ENCODE data around the gene DEUP1. TPM values are rescaled to one million over a fixed set of nuclear protein-coding genes. Genes with fewer than 3 reads are reported as not detected.

DEUP1 gene
- total and polyA plus RNA-seq, 2 donors (not counting 1 experiment from before 2014, with no cell fraction given): not detected

GRCh38 chr11:93392867-93393266 lies 62.3 kb downstream of the DEUP1 start:
- H4K20me1 ChIP-seq (ENCODE audit: control insufficient read depth, insufficient read depth, low read length, poor library complexity, severe bottlenecking): no peaks in the 10 kb centered on the region
- POLR2A ChIA-PET: no interaction called here
- ATAC-seq (ENCODE audit: low read depth): no peak
- Mint-ChIP-seq H3K4me1 (no peaks in the 10 kb centered on the region), H3K27me3 (peaks cover 3% of the 10 kb centered on the region), H3K9me3 (ENCODE audit: insufficient read depth) (no peaks in the 10 kb centered on the region), H3K4me3 (no peak overlapping the region), H3K27ac (no peak overlapping the region)
- no peak overlapping the region for H3K4me2 ChIP-seq (replicated peaks; ENCODE audit: low read depth, low read length, poor library complexity, severe bottlenecking)
- TF ChIP-seq CTCF (IDR thresholded peaks at IDR 0.05) (no peak), EZH2 (IDR thresholded peaks at IDR 0.05; ENCODE audit: borderline replicate concordance, insufficient read depth, low read depth, low read length, poor library complexity, severe bottlenecking) (no peak)
- H3K36me3 ChIP-seq (replicated peaks in 1 of 2; ENCODE audit: control extremely low read depth in 1 of 2, control insufficient read depth in 1 of 2, extremely low read depth in 1 of 2, insufficient read depth in 2 of 2, low read length in 1 of 2): no peaks in the 10 kb centered on the region
- H3K4me3 ChIP-seq (ENCODE audit: control extremely low read depth in 1 of 5, extremely low read depth in 1 of 5, insufficient read depth in 1 of 5, low read depth in 2 of 5, low read length in 4 of 5): no peak overlapping the region
- no peaks in the 10 kb centered on the region for H3K27me3 ChIP-seq (replicated peaks in 1 of 4; ENCODE audit: control extremely low read depth in 1 of 4, control insufficient read depth in 3 of 4, insufficient read depth in 4 of 4, low read length in 3 of 4)
- no peaks in the 10 kb centered on the region for H3K79me2 ChIP-seq (ENCODE audit: control insufficient read depth, insufficient read depth, low read length)
- intact Hi-C loops (cut with micrococcal nuclease): no loop called here
- no peak overlapping the region for H3K9ac ChIP-seq (ENCODE audit: low read length)
- CTCF ChIA-PET: no interaction called here
- H3K4me1 ChIP-seq (ENCODE audit: control insufficient read depth in 2 of 2, insufficient read depth in 2 of 2, low read length in 2 of 2): no peaks in the 10 kb centered on the region
- no peaks in the 10 kb centered on the region for H3K9me3 ChIP-seq (ENCODE audit: control extremely low read depth in 1 of 3, control insufficient read depth in 2 of 3, insufficient read depth in 1 of 3, low read length in 2 of 3)
- no peak overlapping the region for H3K27ac ChIP-seq (ENCODE audit: low read length in 2 of 2)
- DNase-seq: no peak
- no peak overlapping the region for H2AFZ ChIP-seq (ENCODE audit: insufficient read depth, low read depth, low read length, poor library complexity, severe bottlenecking)
- WGBS (ENCODE audit: insufficient coverage): no CpG with 5 or more reads among the region's 3 CpGs

DNA sequence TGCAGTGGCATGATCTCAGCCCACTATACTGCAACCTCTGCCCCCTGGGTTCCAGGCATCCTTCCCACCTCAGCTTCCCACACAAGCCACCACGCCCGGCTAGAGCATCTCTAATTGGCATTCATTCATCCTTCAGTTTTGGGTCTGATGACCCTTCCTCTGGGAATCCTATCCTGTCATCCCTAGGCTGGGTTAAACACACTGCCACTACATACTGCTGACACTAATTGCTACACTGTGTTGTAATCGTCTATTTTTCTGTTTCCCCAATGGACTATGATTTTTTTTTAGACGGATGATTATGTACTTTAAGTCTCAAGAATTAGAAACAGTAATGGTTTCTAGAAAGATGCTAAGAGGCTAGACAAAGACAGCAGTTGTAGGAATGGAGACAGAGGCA lies 62.8 kb downstream of the DEUP1 start:
- WGBS (ENCODE audit: insufficient coverage): 82% methylated on average over 3 of the region's 4 CpGs
- Mint-ChIP-seq H3K9me3 (ENCODE audit: insufficient read depth) (no peaks in the 10 kb centered on the region), H3K4me3 (no peak overlapping the region), H3K4me1 (no peaks in the 10 kb centered on the region), H3K27me3 (peaks cover 3% of the 10 kb centered on the region), H3K27ac (no peak overlapping the region)
- Histone ChIP-seq H3K36me3 (replicated peaks in 1 of 2; ENCODE audit: control extremely low read depth in 1 of 2, control insufficient read depth in 1 of 2, extremely low read depth in 1 of 2, insufficient read depth in 2 of 2, low read length in 1 of 2) (no peaks in the 10 kb centered on the region), H3K27ac (ENCODE audit: low read length in 2 of 2) (no peak overlapping the region), H3K79me2 (ENCODE audit: control insufficient read depth, insufficient read depth, low read length) (no peaks in the 10 kb centered on the region), H3K9me3 (ENCODE audit: control extremely low read depth in 1 of 3, control insufficient read depth in 2 of 3, insufficient read depth in 1 of 3, low read length in 2 of 3) (no peaks in the 10 kb centered on the region), H3K27me3 (replicated peaks in 1 of 4; ENCODE audit: control extremely low read depth in 1 of 4, control insufficient read depth in 3 of 4, insufficient read depth in 4 of 4, low read length in 3 of 4) (no peaks in the 10 kb centered on the region), H3K4me2 (replicated peaks; ENCODE audit: low read depth, low read length, poor library complexity, severe bottlenecking) (no peak overlapping the region), H2AFZ (ENCODE audit: insufficient read depth, low read depth, low read length, poor library complexity, severe bottlenecking) (no peak overlapping the region), H3K4me3 (ENCODE audit: control extremely low read depth in 1 of 5, extremely low read depth in 1 of 5, insufficient read depth in 1 of 5, low read depth in 2 of 5, low read length in 4 of 5) (no peak overlapping the region), H4K20me1 (ENCODE audit: control insufficient read depth, insufficient read depth, low read length, poor library complexity, severe bottlenecking) (no peaks in the 10 kb centered on the region), H3K4me1 (ENCODE audit: control insufficient read depth in 2 of 2, insufficient read depth in 2 of 2, low read length in 2 of 2) (no peaks in the 10 kb centered on the region), H3K9ac (ENCODE audit: low read length) (no peak overlapping the region)
- DNase-seq (no peak), ATAC-seq (ENCODE audit: low read depth) (no peak)
- TF ChIP-seq EZH2 (IDR thresholded peaks at IDR 0.05; ENCODE audit: borderline replicate concordance, insufficient read depth, low read depth, low read length, poor library complexity, severe bottlenecking): no peak
- no peak for TF ChIP-seq CTCF (IDR thresholded peaks at IDR 0.05)
- intact Hi-C loops (cut with micrococcal nuclease): no loop called here
- ChIA-PET CTCF (no interaction called here), POLR2A (no interaction called here)
